DOHH2 (cell line): ENCODE measurements around the gene UBE2V1.

ENCODE experiments used
- EZH2phosphoT487 ChIP-seq: fragments of 200-600 bp; sonication (generic); IDR thresholded peaks from 2 replicates; pipeline ENCODE4 v1.6.1; 2017; ENCODE audit warnings: borderline replicate concordance, mild to moderate bottlenecking, antibody characterized with exemption, low read length, moderate library complexity, mixed read lengths
- TF ChIP-seq, protein P1 (sequence below): fragments of 200-600 bp; sonication (generic); IDR thresholded peaks from one replicate; pipeline ENCODE4 v1.5.1; 2014; ENCODE audit warnings: antibody characterized with exemption, mild to moderate bottlenecking, low read depth, low read length; ENCODE audit not compliant: poor library complexity, severe bottlenecking

DNA sequence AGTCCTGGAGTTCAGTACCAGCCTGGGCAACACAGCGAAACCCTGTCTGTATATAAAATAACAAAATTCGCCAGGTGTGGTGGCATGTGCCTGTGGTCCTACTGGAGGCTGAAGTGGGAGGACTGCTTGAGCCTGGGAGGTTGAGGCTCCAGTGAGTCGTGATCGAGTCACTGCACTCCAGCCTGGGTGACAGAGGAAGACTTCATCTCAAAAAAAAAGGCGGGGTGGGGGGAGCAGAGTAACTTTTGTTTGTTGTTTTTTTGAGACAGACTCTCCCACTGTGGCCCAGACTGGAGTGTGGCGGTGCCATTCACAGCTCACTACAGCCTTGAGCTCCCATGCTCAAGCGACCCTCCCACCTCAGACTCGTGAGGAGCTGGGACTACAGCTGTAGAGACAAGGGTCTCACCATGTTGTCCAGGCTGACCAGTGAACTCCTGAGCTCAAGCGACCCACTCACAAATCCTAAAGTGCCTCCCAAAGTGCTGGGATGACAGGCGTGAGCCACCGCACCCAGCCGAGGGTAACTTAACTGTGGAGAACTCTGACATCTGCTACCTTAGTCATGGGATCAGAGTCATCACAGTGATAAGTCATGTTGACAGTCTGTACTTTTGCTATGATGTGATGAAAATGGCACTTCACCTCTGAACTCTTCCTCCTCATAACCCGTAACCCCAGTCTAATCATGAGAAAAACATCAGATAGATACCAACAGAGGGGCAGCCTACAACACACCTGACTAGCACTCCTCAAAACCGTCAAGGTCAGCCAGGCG, 24.1 kb upstream of the UBE2V1 start:
- TF ChIP-seq, protein P1, sequence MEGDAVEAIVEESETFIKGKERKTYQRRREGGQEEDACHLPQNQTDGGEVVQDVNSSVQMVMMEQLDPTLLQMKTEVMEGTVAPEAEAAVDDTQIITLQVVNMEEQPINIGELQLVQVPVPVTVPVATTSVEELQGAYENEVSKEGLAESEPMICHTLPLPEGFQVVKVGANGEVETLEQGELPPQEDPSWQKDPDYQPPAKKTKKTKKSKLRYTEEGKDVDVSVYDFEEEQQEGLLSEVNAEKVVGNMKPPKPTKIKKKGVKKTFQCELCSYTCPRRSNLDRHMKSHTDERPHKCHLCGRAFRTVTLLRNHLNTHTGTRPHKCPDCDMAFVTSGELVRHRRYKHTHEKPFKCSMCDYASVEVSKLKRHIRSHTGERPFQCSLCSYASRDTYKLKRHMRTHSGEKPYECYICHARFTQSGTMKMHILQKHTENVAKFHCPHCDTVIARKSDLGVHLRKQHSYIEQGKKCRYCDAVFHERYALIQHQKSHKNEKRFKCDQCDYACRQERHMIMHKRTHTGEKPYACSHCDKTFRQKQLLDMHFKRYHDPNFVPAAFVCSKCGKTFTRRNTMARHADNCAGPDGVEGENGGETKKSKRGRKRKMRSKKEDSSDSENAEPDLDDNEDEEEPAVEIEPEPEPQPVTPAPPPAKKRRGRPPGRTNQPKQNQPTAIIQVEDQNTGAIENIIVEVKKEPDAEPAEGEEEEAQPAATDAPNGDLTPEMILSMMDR = no peak
- no peak for TF ChIP-seq EZH2phosphoT487
